Left colon (tissue), 2 donors: ENCODE measurements around the gene HIVEP2. TPM values are rescaled to one million over a fixed set of nuclear protein-coding genes. Genes with fewer than 3 reads are reported as not detected.
A peak's percentile ranks its signal among the peaks of the same experiment; 100 is the strongest.

Experiments used
- ATAC-seq: fragments of 200-7000 bp; cut with Tn5 transposase; one replicate; pipeline ENCODE4 v1.9.1; 2020; ENCODE audit warnings: mild to moderate bottlenecking, moderate library complexity
- DNase-seq, 2 donors: peaks; one replicate each; pipeline ENCODE4 v3.0.0-alpha.2; 2020
- intact Hi-C, 2 donors: fragments of 100-400 bp; cut with DNase I in 1 of 2; cut with micrococcal nuclease in 1 of 2; formaldehyde crosslinking; loops; one replicate each; pipeline versions ENCODE4 v1.11.2 to v1.14.0; 2022; cut with DNase I, micrococcal nuclease
- total RNA-seq, 2 donors: library from RNA; stranded (reverse); fragmentation: NEBNext Ultra II Directional; extraction: Animal tissue kit (Norgen Biotek cat#: 25700); gene quantifications; one replicate each; pipeline ENCODE4 v1.2.1, GENCODE V29; 2021
- donor health status: DM: no; HTN: no; CAD: no.
- donor health status: DM: yes; HTN: yes; CAD: no.

HIVEP2 gene
- total RNA-seq, 2 donors from 2014 or later = 9.2 to 10.1 TPM

GRCh38 chr6:142929751-142930358, 15.1 kb downstream of the HIVEP2 start:
- ATAC-seq (no peak), DNase-seq (no peak)
- intact Hi-C loops = no loop called here

GRCh38 chr6:142927904-142928303, 17.1 kb downstream of the HIVEP2 start:
- intact Hi-C loops = no loop called here
- no peak for ATAC-seq
- DNase-seq = no peak

- no peak for DNase-seq
- intact Hi-C loops = no loop called here
- peak; percentile 3 for ATAC-seq
Observed at GRCh38 chr6:142927271-142927580, 17.8 kb downstream of the HIVEP2 start.

GRCh38 chr6:142926494-142927270, 18.3 kb downstream of the HIVEP2 start:
- DNase-seq = peak; percentile 90 to 93
- ATAC-seq = peak; percentile 98
- intact Hi-C loops = no loop called here

- intact Hi-C loops = no loop called here
- DNase-seq (no peak), ATAC-seq (no peak)
Observed at GRCh38 chr6:142926177-142926493, 18.8 kb downstream of the HIVEP2 start.

- DNase-seq (no peak), ATAC-seq (peak; percentile 35)
- intact Hi-C loops = no loop called here
Observed at GRCh38 chr6:142925575-142926110, 19.3 kb downstream of the HIVEP2 start.

- DNase-seq (no peak), ATAC-seq (no peak)
- intact Hi-C loops = no loop called here
Observed at GRCh38 chr6:142918339-142919042, 26.5 kb downstream of the HIVEP2 start.

GRCh38 chr6:142916881-142917280, 28.1 kb downstream of the HIVEP2 start:
- no peak for ATAC-seq
- intact Hi-C loops = no loop called here
- DNase-seq = no peak

- DNase-seq = no peak
- intact Hi-C loops = no loop called here
- no peak for ATAC-seq
Observed at GRCh38 chr6:142914937-142915697, 29.9 kb downstream of the HIVEP2 start.

- intact Hi-C loops = no loop called here
- no peak for ATAC-seq
Observed at GRCh38 chr6:142914369-142914768, 30.6 kb downstream of the HIVEP2 start.

GRCh38 chr6:142913511-142914047, 31.4 kb downstream of the HIVEP2 start:
- ATAC-seq (peak; percentile 47), DNase-seq (peak in 1 of 2 donors; percentile 37)
- intact Hi-C loops = no loop called here

More at GRCh38 chr6:142914369-142914768, 30.6 kb downstream of the HIVEP2 start:
- DNase-seq = no peak

- DNase-seq (no peak), ATAC-seq (no peak)
- intact Hi-C loops = no loop called here
Observed at GRCh38 chr6:142913036-142913510, 31.9 kb downstream of the HIVEP2 start.

GRCh38 chr6:142912125-142912524, 32.9 kb downstream of the HIVEP2 start:
- ATAC-seq (no peak), DNase-seq (no peak)
- intact Hi-C loops = no loop called here

GRCh38 chr6:142911430-142911829, 33.5 kb downstream of the HIVEP2 start:
- ATAC-seq = no peak
- intact Hi-C loops = no loop called here
- no peak for DNase-seq

- DNase-seq (no peak), ATAC-seq (no peak)
- intact Hi-C loops = no loop called here
Observed at GRCh38 chr6:142909686-142910085, 35.3 kb downstream of the HIVEP2 start.

GRCh38 chr6:142908235-142908634, 36.7 kb downstream of the HIVEP2 start:
- no peak for ATAC-seq

GRCh38 chr6:142907544-142907943, 37.4 kb downstream of the HIVEP2 start:
- intact Hi-C loops = no loop called here
- no peak for ATAC-seq
- DNase-seq = no peak

More at GRCh38 chr6:142908235-142908634, 36.7 kb downstream of the HIVEP2 start:
- DNase-seq = no peak
- intact Hi-C loops = no loop called here

- DNase-seq (no peak), ATAC-seq (no peak)
- intact Hi-C loops = no loop called here
Observed at GRCh38 chr6:142906945-142907470, 38.0 kb downstream of the HIVEP2 start.

GRCh38 chr6:142903812-142904211, 41.2 kb downstream of the HIVEP2 start:
- intact Hi-C loops = no loop called here
- DNase-seq (no peak), ATAC-seq (no peak)
